Osteocyte (in vitro differentiated cells): ENCODE data around the gene ZNRF3. TPM values are rescaled to one million over a fixed set of nuclear protein-coding genes. Genes with fewer than 3 reads are reported as not detected.
"Not testable (repeated sequence)": the region's sequence is repeated elsewhere in the genome, so short reads cannot be mapped to it uniquely, and the experiment has no call there.

Experiments used
- DNase-seq: peaks from one replicate; pipeline ENCODE4 v3.0.0; 2021; ENCODE audit warnings: mixed read lengths; ENCODE audit not compliant: unreplicated experiment; ENCODE audit errors: extremely low spot score
- H3K27ac Mint-ChIP-seq: one replicate; pipeline ENCODE4 v1.8.0; 2021; ENCODE audit warnings: mild to moderate bottlenecking, mixed read lengths; ENCODE audit not compliant: unreplicated experiment
- H3K27me3 Mint-ChIP-seq: one replicate; pipeline ENCODE4 v1.8.0; 2021; ENCODE audit warnings: mixed read lengths; ENCODE audit not compliant: unreplicated experiment
- H3K36me3 Mint-ChIP-seq: one replicate; pipeline ENCODE4 v1.8.0; 2021; ENCODE audit warnings: mixed read lengths; ENCODE audit not compliant: unreplicated experiment
- H3K4me1 Mint-ChIP-seq: one replicate; pipeline ENCODE4 v1.8.0; 2021; ENCODE audit warnings: mixed read lengths; ENCODE audit not compliant: unreplicated experiment
- H3K4me3 Mint-ChIP-seq: one replicate; pipeline ENCODE4 v1.8.0; 2021; ENCODE audit warnings: mild to moderate bottlenecking, moderate library complexity, mixed read lengths; ENCODE audit not compliant: unreplicated experiment
- H3K9me3 Mint-ChIP-seq: one replicate; pipeline ENCODE4 v1.8.0; 2021; ENCODE audit warnings: mixed read lengths; ENCODE audit not compliant: unreplicated experiment
- total RNA-seq: library from RNA; stranded (reverse); gene quantifications from 2 replicates; pipeline ENCODE4 v1.2.1, GENCODE V29; 2021
- TF ChIP-seq, protein P1 (sequence below): fragments of 200-600 bp; sonication (generic); IDR thresholded peaks from 2 replicates; pipeline ENCODE4 v1.5.0; 2021; ENCODE audit warnings: antibody characterized with exemption, mild to moderate bottlenecking, moderate library complexity

ZNRF3 gene
- total RNA-seq, 1 donor from 2014 or later: 6.4 TPM

DNA sequence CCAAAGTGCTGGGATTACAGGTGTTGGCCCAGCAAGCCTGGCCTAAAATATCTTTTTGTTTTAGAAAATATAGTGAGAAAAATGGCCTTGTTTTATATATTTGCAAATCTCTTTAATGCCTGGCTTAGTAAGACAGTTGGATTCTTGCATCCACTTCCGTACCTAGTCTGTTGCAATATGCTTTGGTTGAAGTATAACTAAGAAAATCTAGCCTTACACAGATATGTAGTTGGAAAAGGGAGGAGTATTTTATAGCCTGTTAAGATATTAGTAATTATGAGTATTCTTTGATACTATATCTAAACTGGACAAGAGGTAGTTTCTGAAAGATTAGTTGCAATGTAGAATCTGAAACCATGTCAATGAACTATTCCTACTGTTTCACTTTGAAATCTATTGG, 65.1 kb downstream of the ZNRF3 start:
- Mint-ChIP-seq H3K9me3 (peaks cover 19% of the 10 kb centered on the region), H3K27ac (no peak overlapping the region), H3K4me1 (peaks cover 39% of the 10 kb centered on the region), H3K4me3 (no peak overlapping the region), H3K27me3 (no peaks in the 10 kb centered on the region), H3K36me3 (peaks cover 14% of the 10 kb centered on the region)
- TF ChIP-seq, protein P1, sequence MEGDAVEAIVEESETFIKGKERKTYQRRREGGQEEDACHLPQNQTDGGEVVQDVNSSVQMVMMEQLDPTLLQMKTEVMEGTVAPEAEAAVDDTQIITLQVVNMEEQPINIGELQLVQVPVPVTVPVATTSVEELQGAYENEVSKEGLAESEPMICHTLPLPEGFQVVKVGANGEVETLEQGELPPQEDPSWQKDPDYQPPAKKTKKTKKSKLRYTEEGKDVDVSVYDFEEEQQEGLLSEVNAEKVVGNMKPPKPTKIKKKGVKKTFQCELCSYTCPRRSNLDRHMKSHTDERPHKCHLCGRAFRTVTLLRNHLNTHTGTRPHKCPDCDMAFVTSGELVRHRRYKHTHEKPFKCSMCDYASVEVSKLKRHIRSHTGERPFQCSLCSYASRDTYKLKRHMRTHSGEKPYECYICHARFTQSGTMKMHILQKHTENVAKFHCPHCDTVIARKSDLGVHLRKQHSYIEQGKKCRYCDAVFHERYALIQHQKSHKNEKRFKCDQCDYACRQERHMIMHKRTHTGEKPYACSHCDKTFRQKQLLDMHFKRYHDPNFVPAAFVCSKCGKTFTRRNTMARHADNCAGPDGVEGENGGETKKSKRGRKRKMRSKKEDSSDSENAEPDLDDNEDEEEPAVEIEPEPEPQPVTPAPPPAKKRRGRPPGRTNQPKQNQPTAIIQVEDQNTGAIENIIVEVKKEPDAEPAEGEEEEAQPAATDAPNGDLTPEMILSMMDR: no peak
- no peak for DNase-seq

DNA sequence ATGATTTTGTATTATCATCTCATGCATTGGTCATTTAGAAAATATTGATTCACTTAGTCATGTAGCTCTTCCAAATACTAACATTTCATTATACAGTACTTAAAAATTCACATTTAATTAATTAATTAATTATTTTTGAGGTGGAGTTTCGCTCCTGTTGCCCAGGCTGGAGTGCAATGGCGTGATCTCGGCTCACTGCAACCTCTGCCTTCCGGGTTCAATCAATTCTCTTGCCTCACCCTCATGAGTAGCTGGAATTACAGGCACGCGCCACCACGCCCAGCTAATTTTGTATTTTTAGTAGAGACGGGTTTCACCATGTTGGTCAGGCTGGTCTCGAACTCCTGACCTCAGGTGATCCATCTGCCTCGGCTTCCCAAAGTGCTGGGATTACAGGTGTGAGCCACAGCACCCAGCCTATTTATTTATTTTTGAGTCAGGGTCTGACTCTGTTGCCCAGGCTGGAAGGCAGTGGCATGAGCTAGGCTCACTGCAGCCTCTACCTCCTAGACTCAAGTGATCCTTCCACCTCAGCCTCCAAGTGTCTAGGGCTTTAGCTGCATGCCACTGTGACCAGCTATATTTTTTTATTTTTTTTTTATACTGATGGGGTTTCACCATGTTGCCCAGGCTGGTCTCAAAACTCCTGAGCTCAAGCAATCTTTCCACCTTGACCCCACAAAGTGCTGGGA, 65.6 kb downstream of the ZNRF3 start:
- not testable (repeated sequence) for DNase-seq, H3K4me3 Mint-ChIP-seq, H3K27me3 Mint-ChIP-seq, H3K27ac Mint-ChIP-seq
- H3K36me3 Mint-ChIP-seq: peaks cover 14% of the 10 kb centered on the region
- H3K9me3 Mint-ChIP-seq: peaks cover 19% of the 10 kb centered on the region
- peaks cover 43% of the 10 kb centered on the region for H3K4me1 Mint-ChIP-seq

DNA sequence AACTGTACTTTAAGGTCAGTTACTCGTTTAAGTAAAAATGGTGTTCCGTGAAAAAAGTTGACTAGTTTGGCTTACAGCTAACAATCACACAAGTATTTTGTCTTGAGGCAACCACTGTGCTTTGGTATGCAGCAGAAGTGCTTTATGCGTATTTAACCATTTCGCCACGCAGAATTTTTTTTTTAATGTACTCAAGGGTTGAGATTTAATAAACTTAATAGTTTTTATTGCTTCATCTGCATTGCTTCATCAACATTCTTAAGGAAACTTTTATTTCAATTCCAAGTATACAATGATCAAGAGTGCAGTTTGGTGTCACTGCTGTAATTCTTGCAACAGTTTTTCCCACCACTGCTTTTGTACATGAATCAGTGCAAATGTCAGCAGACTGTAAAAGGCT, 66.4 kb downstream of the ZNRF3 start:
- H3K36me3 Mint-ChIP-seq: peaks cover 14% of the 10 kb centered on the region
- peaks cover 43% of the 10 kb centered on the region for H3K4me1 Mint-ChIP-seq
- no peak overlapping the region for H3K4me3 Mint-ChIP-seq
- H3K27me3 Mint-ChIP-seq: no peaks in the 10 kb centered on the region
- H3K9me3 Mint-ChIP-seq: peaks cover 19% of the 10 kb centered on the region
- H3K27ac Mint-ChIP-seq: peak overlapping the region; percentile 43
- DNase-seq: no peak
- TF ChIP-seq, protein P1: no peak

DNA sequence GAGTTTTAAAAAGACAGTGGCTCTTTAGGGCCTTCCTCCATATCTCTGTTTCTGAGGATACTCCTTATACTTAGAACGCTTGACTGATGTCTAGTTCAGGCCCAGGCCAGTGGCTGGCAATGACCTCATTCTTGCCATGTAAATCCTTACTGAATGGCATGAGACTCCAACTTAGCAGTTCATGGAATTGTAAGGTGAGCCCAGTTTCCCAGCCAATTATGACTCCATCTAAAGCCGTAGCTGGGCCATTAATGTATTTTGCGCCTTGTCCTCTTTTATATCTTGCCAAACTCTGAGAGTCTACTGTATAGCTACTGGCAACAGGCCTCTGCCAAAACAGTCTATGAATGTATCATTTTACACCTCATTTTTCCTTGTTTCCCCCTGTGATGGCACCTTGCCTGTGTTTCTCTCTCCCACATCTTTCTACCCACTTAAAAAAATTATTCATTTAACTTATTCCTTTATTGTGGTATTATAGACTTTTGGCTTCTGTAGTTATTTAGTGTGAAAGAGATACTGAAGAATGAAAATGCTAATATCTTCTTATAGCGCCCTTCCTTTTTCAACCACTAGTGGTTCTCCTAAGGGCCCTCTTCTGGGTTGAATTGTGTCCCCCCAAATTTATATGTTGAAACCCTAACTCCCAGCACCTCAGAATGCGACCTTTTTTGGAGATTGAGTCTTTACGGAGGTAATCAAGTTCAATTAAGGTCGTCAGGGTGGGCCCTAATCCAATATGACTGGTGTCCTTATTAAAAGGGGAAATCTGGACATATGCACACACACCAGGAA, 67.4 kb downstream of the ZNRF3 start:
- Mint-ChIP-seq H3K27ac (no peak overlapping the region), H3K4me3 (no peak overlapping the region), H3K4me1 (peaks cover 43% of the 10 kb centered on the region), H3K9me3 (peaks cover 18% of the 10 kb centered on the region), H3K27me3 (no peaks in the 10 kb centered on the region), H3K36me3 (peaks cover 12% of the 10 kb centered on the region)
- no peak for DNase-seq
- TF ChIP-seq, protein P1: no peak

DNA sequence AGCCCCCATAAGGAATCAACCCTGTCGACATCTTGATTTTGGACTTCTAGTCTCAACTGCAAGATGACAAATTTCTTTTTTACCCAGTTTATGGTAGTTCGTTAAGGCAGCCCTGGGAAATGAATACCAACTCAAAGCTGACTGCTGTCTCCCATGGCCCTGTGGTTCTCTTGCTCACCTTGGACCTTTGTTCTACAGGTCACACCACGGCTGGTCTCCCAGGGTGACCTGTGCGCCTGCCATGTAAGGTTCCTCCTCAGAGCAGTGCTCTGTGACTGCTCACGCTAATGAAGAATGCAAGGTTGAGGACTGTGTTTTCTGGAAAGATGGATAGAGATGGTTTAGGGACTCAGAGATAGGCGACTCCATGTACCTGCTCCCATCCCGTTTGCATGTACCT, 68.2 kb downstream of the ZNRF3 start:
- H3K36me3 Mint-ChIP-seq: peaks cover 7% of the 10 kb centered on the region
- H3K27ac Mint-ChIP-seq: peak overlapping the region; percentile 92
- H3K27me3 Mint-ChIP-seq: no peaks in the 10 kb centered on the region
- no peak overlapping the region for H3K4me3 Mint-ChIP-seq
- no peak for DNase-seq
- TF ChIP-seq, protein P1: no peak
- H3K4me1 Mint-ChIP-seq: peaks cover 43% of the 10 kb centered on the region
- H3K9me3 Mint-ChIP-seq: peaks cover 11% of the 10 kb centered on the region
